ENCODE data around the gene MSRB3. TPM values are rescaled to one million over a fixed set of nuclear protein-coding genes. Genes with fewer than 3 reads are reported as not detected.
A peak's percentile ranks its signal among the peaks of the same experiment; 100 is the strongest.

The MSRB3 gene
- total RNA-seq, 2 experiments from 2014 or later: 0.12 TPM; not detected in 1

DNA sequence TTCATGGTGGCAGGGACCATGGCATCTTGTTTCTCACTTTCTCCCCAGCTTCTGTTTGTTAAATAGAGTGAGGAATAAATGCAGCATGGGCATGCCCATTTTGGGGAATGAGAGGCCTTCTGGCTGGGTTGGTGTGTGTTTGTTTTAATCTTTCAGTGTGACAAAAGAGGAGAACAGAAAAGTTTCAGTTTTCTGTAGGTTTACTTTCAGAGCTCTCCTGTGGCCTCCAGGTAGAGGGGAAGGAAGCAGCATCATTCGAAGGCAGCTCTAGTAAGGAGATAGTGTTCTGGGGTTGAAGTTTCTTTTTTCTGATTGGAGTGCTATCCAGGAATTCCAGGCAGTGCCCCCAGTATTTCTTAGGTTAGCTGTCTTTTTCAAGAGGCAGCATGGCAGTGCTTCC lies 15.3 kb downstream of the MSRB3 start:
- intact Hi-C loops (cut with DNase I, micrococcal nuclease): no loop called here
- DNase-seq: no peak
- ChIA-PET CTCF (interaction anchor here (0.6 to 1.0 kb wide), 2 partner anchors 17 to 492 kb away, joined by 3 read pairs; no protein-coding TSS in a partner anchor), POLR2A (no interaction called here)
- Mint-ChIP-seq H3K4me1 (no peaks in the 10 kb centered on the region), H3K27ac (no peak overlapping the region), H3K36me3 (ENCODE audit: low read depth) (no peaks in the 10 kb centered on the region), H3K27me3 (peaks cover 12% of the 10 kb centered on the region), H3K9me3 (ENCODE audit: low read depth) (peaks cover 2% of the 10 kb centered on the region), H3K4me3 (no peak overlapping the region)
- ATAC-seq: no peak

DNA sequence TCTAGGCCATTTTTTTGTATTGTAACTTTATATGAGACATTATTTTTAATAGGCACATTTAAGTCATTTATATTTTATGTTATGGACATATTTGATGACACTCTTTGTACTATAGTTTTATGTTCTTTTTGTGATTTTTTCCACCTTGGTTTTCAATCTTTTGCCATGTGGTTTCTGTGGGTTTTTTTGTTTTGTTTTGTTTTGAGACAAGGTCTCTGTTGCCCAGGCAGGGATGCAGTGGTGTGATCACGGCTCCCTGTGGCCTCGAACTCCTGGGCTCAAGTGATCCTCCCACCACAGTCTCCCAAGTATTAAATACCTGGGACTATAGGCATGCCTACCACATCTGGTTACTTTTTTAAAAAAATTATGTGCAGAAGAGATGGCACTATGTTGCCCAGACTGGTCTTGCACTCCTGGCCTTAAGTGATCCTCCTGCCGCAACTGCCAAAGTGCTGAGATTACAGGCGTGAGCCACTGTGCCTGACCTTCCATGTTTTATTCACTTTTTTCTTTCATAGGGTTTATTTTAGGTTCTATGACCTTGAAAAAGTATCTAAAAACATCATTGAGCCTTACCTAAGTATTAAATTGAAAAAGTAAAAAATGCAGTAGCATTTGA lies 16.3 kb downstream of the MSRB3 start:
- intact Hi-C loops (cut with DNase I, micrococcal nuclease): no loop called here
- H3K9me3 Mint-ChIP-seq (ENCODE audit: low read depth): peaks cover 2% of the 10 kb centered on the region
- CTCF ChIA-PET: no interaction called here
- DNase-seq (no peak), ATAC-seq (no peak)
- H3K36me3 Mint-ChIP-seq (ENCODE audit: low read depth): no peaks in the 10 kb centered on the region
- H3K27ac Mint-ChIP-seq: no peak overlapping the region
- H3K4me3 Mint-ChIP-seq: no peak overlapping the region
- POLR2A ChIA-PET: no interaction called here
- no peaks in the 10 kb centered on the region for H3K4me1 Mint-ChIP-seq
- H3K27me3 Mint-ChIP-seq: peaks cover 12% of the 10 kb centered on the region

DNA sequence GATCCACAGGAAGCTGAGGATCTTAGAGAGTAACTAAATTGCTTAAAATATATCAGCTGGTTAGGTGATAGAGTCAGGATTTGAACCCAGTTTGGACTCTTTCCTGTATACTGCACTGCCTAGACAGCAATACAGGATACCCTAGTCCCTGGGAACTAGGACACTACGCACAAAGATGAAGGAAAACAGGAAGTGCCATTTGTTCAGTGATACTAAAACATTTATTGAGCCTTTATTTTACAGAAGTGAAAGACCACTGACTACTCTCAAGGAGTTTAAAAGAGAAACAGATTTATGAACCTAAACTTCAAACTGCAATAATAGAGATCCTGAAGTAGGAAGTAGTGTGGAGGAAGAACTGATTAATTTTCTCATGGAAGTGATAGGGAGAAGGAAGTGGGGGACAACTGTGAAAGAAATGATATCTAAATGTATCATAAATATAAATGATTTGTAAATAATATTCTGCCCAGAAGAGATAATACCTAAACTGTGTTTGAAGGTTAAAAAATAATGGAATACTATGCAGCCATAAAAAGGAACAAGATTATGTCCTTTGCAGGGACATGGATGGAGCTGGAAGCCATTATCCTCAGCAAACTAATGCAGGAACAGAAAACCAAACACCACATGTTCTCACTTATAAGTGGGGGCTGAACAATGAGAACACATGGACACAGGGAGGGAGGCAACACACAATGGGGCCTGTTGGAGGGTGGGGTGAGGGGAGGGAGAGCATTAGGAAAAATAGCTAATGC lies 18.2 kb downstream of the MSRB3 start:
- ATAC-seq (no peak), DNase-seq (no peak)
- no peak overlapping the region for H3K27ac Mint-ChIP-seq
- peaks cover 11% of the 10 kb centered on the region for H3K27me3 Mint-ChIP-seq
- ChIA-PET CTCF (no interaction called here), POLR2A (no interaction called here)
- H3K36me3 Mint-ChIP-seq (ENCODE audit: low read depth): no peaks in the 10 kb centered on the region
- intact Hi-C loops (cut with DNase I, micrococcal nuclease): no loop called here
- no peaks in the 10 kb centered on the region for H3K4me1 Mint-ChIP-seq
- H3K4me3 Mint-ChIP-seq: no peak overlapping the region
- peaks cover 2% of the 10 kb centered on the region for H3K9me3 Mint-ChIP-seq (ENCODE audit: low read depth)

- ATAC-seq (no peak), DNase-seq (no peak)
- no peak overlapping the region for H3K4me3 Mint-ChIP-seq
- no peaks in the 10 kb centered on the region for H3K4me1 Mint-ChIP-seq
- H3K36me3 Mint-ChIP-seq (ENCODE audit: low read depth): no peaks in the 10 kb centered on the region
- ChIA-PET CTCF (interaction anchor here (0.8 to 1.1 kb wide), 2 partner anchors 12 to 14 kb away, joined by 3 read pairs; no protein-coding TSS in a partner anchor), POLR2A (no interaction called here)
- H3K9me3 Mint-ChIP-seq (ENCODE audit: low read depth): peaks cover 2% of the 10 kb centered on the region
- intact Hi-C loops (cut with DNase I, micrococcal nuclease): no loop called here
- no peak overlapping the region for H3K27ac Mint-ChIP-seq
- H3K27me3 Mint-ChIP-seq: peaks cover 17% of the 10 kb centered on the region
These were observed 21.6 kb downstream of the MSRB3 start for GRCh38 chr12:65300097-65300496.

DNA sequence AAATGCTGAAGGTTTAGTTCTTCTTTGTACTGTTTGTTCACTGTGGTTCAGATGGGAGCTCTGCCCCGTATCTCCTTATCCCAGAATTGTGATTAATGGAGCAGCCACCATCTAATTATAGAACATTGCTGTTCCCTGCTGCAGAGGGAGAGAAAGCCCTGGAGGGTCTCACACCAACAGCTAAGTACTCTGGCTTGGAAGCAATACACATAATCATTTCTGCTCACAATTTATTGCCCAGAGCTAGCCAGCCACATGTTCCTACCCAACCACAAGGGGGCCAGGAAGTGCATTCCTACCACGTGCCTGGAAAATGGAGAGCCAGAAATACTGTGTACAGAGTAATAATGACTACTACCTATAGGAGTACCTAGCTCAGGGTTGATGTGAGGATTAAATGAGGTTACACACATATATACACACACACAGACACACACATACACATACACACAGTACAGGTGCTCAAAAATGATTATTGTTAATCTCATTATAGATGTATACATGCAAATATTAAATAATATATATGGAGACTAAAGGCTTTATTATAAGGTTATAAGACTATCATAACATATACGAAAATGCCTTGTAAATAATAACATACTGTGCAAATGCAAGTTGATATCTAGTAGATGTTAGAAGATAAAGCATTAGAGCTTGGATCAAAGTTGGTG lies 22.3 kb downstream of the MSRB3 start:
- no peak for DNase-seq
- Mint-ChIP-seq H3K4me1 (no peaks in the 10 kb centered on the region), H3K4me3 (no peak overlapping the region), H3K27ac (no peak overlapping the region), H3K9me3 (ENCODE audit: low read depth) (peaks cover 2% of the 10 kb centered on the region), H3K36me3 (ENCODE audit: low read depth) (no peaks in the 10 kb centered on the region), H3K27me3 (peaks cover 17% of the 10 kb centered on the region)
- CTCF ChIA-PET: interaction anchor here (0.8 to 1.1 kb wide), 3 partner anchors 11 to 30 kb away, joined by 3 read pairs; no protein-coding TSS in a partner anchor
- POLR2A ChIA-PET: no interaction called here
- ATAC-seq: no peak
- intact Hi-C loops (cut with DNase I, micrococcal nuclease): no loop called here

- Mint-ChIP-seq H3K27me3 (peaks cover 12% of the 10 kb centered on the region), H3K4me1 (peaks cover under 1% of the 10 kb centered on the region), H3K27ac (no peak overlapping the region), H3K9me3 (ENCODE audit: low read depth) (no peaks in the 10 kb centered on the region), H3K36me3 (ENCODE audit: low read depth) (no peaks in the 10 kb centered on the region), H3K4me3 (no peak overlapping the region)
- POLR2A ChIA-PET: no interaction called here
- CTCF ChIA-PET: interaction anchor here (1.2 to 1.3 kb wide), 2 partner anchors 23 to 58 kb away, joined by 3 read pairs; no protein-coding TSS in a partner anchor
- no peak for ATAC-seq
- intact Hi-C loops (cut with DNase I, micrococcal nuclease): no loop called here
- DNase-seq: no peak
These were observed 24.4 kb downstream of the MSRB3 start for GRCh38 chr12:65302891-65303290.

GRCh38 chr12:65305346-65305950 lies 27.0 kb downstream of the MSRB3 start:
- Mint-ChIP-seq H3K27ac (no peak overlapping the region), H3K9me3 (ENCODE audit: low read depth) (no peaks in the 10 kb centered on the region), H3K4me3 (no peak overlapping the region), H3K36me3 (ENCODE audit: low read depth) (no peaks in the 10 kb centered on the region), H3K27me3 (peaks cover 12% of the 10 kb centered on the region), H3K4me1 (peaks cover 7% of the 10 kb centered on the region)
- intact Hi-C loops (cut with DNase I, micrococcal nuclease): loop anchor here (5.0 kb wide), 3 partner anchors 677 to 802 kb away; no protein-coding TSS in a partner anchor
- DNase-seq (no peak), ATAC-seq (no peak)
- ChIA-PET CTCF (interaction anchor here (0.8 to 1.2 kb wide), 4 partner anchors 13 to 800 kb away, joined by 3 read pairs; no protein-coding TSS in a partner anchor), POLR2A (interaction anchor here (0.6 kb wide), 1 partner anchor 49 kb away, joined by 3 read pairs; no protein-coding TSS in a partner anchor)

DNA sequence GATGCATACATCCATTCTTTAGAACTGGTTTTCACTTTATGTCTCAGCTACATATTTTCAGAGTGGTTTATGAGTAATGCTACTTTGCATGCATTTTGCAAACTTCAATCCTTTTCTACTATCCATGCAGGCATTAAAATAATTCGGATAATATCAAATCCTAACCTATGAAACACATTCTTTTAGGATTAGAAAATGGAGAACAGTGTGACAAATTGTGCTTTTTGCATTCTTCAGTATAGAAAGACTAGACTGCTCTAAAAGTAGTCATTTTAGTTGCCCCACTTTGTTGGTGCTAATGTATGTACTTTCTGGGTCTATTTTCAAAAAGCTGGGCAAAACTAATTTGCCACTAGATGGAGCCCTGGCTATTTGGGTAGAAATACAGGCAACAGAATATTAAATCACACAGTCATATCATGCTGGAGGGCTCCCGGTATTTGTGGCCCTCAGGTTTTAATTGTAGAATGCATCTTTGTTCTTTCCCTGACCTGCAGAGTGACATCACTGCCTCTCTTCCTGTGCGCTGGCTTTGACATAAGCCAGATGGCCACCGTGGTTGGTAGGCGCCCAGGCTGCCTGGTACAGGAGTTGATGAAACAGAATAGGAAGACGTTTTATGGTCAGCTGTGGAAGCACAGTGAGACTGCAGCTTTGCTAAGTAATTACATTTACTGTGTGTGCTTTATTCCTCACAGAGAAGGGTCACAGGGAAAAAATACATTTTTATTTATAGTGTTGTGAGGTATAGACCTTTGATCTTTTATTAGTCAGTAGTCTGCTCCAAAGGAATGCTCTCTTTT lies 28.1 kb downstream of the MSRB3 start:
- intact Hi-C loops (cut with DNase I, micrococcal nuclease): loop anchor here (2.0 to 5.0 kb wide), 5 partner anchors 676 to 801 kb away; no protein-coding TSS in a partner anchor
- peaks cover 7% of the 10 kb centered on the region for H3K4me1 Mint-ChIP-seq
- ChIA-PET POLR2A (no interaction called here), CTCF (interaction anchor here (0.8 to 1.1 kb wide), 4 partner anchors 21 to 798 kb away, joined by 3 read pairs; no protein-coding TSS in a partner anchor)
- H3K27me3 Mint-ChIP-seq: peaks cover 12% of the 10 kb centered on the region
- no peaks in the 10 kb centered on the region for H3K9me3 Mint-ChIP-seq (ENCODE audit: low read depth)
- H3K4me3 Mint-ChIP-seq: no peak overlapping the region
- no peaks in the 10 kb centered on the region for H3K36me3 Mint-ChIP-seq (ENCODE audit: low read depth)
- no peak overlapping the region for H3K27ac Mint-ChIP-seq
- no peak for ATAC-seq
- DNase-seq: peak; percentile 12

DNA sequence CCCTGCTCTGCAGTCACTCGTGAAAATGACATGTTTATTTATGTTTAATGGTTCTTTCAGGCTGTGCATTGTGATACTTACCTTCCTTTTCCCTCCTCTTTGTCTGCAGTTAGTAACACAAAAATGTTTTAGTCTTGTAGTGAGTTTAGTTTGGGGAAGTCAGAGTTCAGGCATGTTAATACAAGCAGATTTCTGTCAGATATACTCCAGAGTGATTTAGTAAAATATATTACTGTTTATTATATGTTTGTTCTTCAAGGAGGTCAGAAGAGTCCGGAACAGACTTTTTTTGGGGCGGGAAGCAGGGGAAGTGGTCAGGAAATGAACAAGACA lies 28.7 kb downstream of the MSRB3 start:
- no peak for DNase-seq
- H3K4me1 Mint-ChIP-seq: peaks cover 7% of the 10 kb centered on the region
- H3K27ac Mint-ChIP-seq: no peak overlapping the region
- H3K4me3 Mint-ChIP-seq: no peak overlapping the region
- H3K27me3 Mint-ChIP-seq: peaks cover 11% of the 10 kb centered on the region
- no peak for ATAC-seq
- no peaks in the 10 kb centered on the region for H3K36me3 Mint-ChIP-seq (ENCODE audit: low read depth)
- H3K9me3 Mint-ChIP-seq (ENCODE audit: low read depth): no peaks in the 10 kb centered on the region
- intact Hi-C loops (cut with DNase I, micrococcal nuclease): loop anchor here (2.0 to 5.0 kb wide), 5 partner anchors 675 to 800 kb away; no protein-coding TSS in a partner anchor
- ChIA-PET CTCF (interaction anchor here (1.1 kb wide), 1 partner anchor 21 kb away, joined by 3 read pairs; no protein-coding TSS in a partner anchor), POLR2A (no interaction called here)

DNA sequence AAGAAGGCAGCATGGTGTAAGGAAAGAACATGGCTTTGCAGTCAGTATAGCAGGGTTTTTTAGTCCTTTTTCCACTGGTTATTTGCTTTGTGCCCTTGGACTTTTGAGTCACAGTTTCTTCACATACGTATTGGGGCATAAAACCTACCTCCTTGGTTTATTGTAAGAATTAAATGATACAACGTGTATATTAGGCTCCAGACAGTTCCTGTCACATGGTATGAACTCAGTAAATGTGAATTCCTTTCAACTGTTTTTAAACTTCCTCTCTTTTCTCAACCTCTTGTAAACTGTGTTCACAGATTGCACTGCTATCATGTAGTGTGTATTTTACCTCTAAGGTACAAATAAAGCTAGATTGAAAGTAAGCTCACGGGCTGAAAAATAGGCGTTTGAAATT lies 29.5 kb downstream of the MSRB3 start:
- POLR2A ChIA-PET: no interaction called here
- CTCF ChIA-PET: no interaction called here
- no peaks in the 10 kb centered on the region for H3K36me3 Mint-ChIP-seq (ENCODE audit: low read depth)
- no peak overlapping the region for H3K27ac Mint-ChIP-seq
- intact Hi-C loops (cut with DNase I, micrococcal nuclease): loop anchor here (5.0 kb wide), 3 partner anchors 674 to 799 kb away; no protein-coding TSS in a partner anchor
- peaks cover 7% of the 10 kb centered on the region for H3K4me1 Mint-ChIP-seq
- DNase-seq: no peak
- no peak overlapping the region for H3K4me3 Mint-ChIP-seq
- H3K9me3 Mint-ChIP-seq (ENCODE audit: low read depth): no peaks in the 10 kb centered on the region
- ATAC-seq: no peak
- peaks cover 11% of the 10 kb centered on the region for H3K27me3 Mint-ChIP-seq

Data from activated CD4-positive, alpha-beta T cell treated with anti-CD3 and anti-CD28 coated beads for 36 hours (primary cell).